HG02938 (cell line): ENCODE data around the gene FAF1.

Source experiments
- ATAC-seq: cut with Tn5 transposase; IDR thresholded peaks from one replicate; pipeline ENCODE4 v1.9.1; 2021; ENCODE audit warnings: mild to moderate bottlenecking, moderate library complexity; ENCODE audit not compliant: unreplicated experiment

Gene FAF1

GRCh38 chr1:50710099-50710498, 250.0 kb downstream of the FAF1 start:
- no peak for ATAC-seq

- ATAC-seq, result no peak
Measured at GRCh38 chr1:50707824-50708223, 252.2 kb downstream of the FAF1 start.

- ATAC-seq, result no peak
Measured at GRCh38 chr1:50705699-50706098, 254.4 kb downstream of the FAF1 start.

GRCh38 chr1:50705041-50705440, 255.0 kb downstream of the FAF1 start:
- ATAC-seq, result no peak

- ATAC-seq, result peak; percentile 76
Measured at GRCh38 chr1:50704126-50704525, 255.9 kb downstream of the FAF1 start.

GRCh38 chr1:50703240-50703639, 256.8 kb downstream of the FAF1 start:
- no peak for ATAC-seq

GRCh38 chr1:50702395-50702794, 257.7 kb downstream of the FAF1 start:
- no peak for ATAC-seq

- ATAC-seq, result no peak
Measured at GRCh38 chr1:50701706-50702317, 258.3 kb downstream of the FAF1 start.

- no peak for ATAC-seq
Measured at GRCh38 chr1:50700621-50701020, 259.4 kb downstream of the FAF1 start.

GRCh38 chr1:50700214-50700613, 259.9 kb downstream of the FAF1 start:
- ATAC-seq, result no peak

- no peak for ATAC-seq
Measured at GRCh38 chr1:50699795-50700194, 260.3 kb downstream of the FAF1 start.

GRCh38 chr1:50697440-50698421, 262.3 kb downstream of the FAF1 start:
- ATAC-seq, result no peak

GRCh38 chr1:50693829-50694228, 266.2 kb downstream of the FAF1 start:
- ATAC-seq, result no peak

GRCh38 chr1:50684185-50684584, 275.9 kb downstream of the FAF1 start:
- no peak for ATAC-seq

GRCh38 chr1:50681931-50682330, 278.1 kb downstream of the FAF1 start:
- ATAC-seq, result no peak

GRCh38 chr1:50667710-50668356, 292.2 kb downstream of the FAF1 start:
- no peak for ATAC-seq

- no peak for ATAC-seq
Measured at GRCh38 chr1:50667272-50667671, 292.8 kb downstream of the FAF1 start.

GRCh38 chr1:50666849-50667248, 293.2 kb downstream of the FAF1 start:
- no peak for ATAC-seq

- no peak for ATAC-seq
Measured at GRCh38 chr1:50665413-50665812, 294.7 kb downstream of the FAF1 start.

- ATAC-seq, result no peak
Measured at GRCh38 chr1:50661626-50662025, 298.4 kb downstream of the FAF1 start.

- no peak for ATAC-seq
Measured at GRCh38 chr1:50659107-50659662, 300.9 kb downstream of the FAF1 start.
